Left renal pelvis (tissue), 4 donors: ENCODE results near the gene TBC1D22A. TPM values are rescaled to one million over a fixed set of nuclear protein-coding genes. Genes with fewer than 3 reads are reported as not detected.
"Not testable (repeated sequence)": the region's sequence is repeated elsewhere in the genome, so short reads cannot be mapped to it uniquely, and the experiment has no call there.

Experiments used
- DNase-seq, 4 donors: peaks; one replicate each; pipeline ENCODE4 v3.0.0-alpha.2; 2013; ENCODE audit warnings: low read depth in 4 of 4, low spot score in 3 of 4
- polyA plus RNA-seq, 4 donors: library from polyadenylated mRNA; unstranded; fragments of 120-200 nt; gene quantifications; one replicate each; pipeline ENCODE4 v1.2.1, GENCODE V29; 2013; ENCODE audit not compliant: insufficient read length in 4 of 4

Gene TBC1D22A, protein sequence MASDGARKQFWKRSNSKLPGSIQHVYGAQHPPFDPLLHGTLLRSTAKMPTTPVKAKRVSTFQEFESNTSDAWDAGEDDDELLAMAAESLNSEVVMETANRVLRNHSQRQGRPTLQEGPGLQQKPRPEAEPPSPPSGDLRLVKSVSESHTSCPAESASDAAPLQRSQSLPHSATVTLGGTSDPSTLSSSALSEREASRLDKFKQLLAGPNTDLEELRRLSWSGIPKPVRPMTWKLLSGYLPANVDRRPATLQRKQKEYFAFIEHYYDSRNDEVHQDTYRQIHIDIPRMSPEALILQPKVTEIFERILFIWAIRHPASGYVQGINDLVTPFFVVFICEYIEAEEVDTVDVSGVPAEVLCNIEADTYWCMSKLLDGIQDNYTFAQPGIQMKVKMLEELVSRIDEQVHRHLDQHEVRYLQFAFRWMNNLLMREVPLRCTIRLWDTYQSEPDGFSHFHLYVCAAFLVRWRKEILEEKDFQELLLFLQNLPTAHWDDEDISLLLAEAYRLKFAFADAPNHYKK
- 10 to 100 TPM; 14.3 to 19.3 (median 15.7) TPM for polyA plus RNA-seq

- DNase-seq = peak; percentile 79 to 88 (median 86)
These were observed at the start of gene TBC1D22A for GRCh38 chr22:46762238-46763050. TSS of gene TBC1D22A (plus strand) at chr22:46762650. CDS start at chr22:46762787, 137 bp downstream.

- DNase-seq = no peak
These were observed 47.9 kb upstream of the TBC1D22A start for GRCh38 chr22:46714550-46714949.

DNA sequence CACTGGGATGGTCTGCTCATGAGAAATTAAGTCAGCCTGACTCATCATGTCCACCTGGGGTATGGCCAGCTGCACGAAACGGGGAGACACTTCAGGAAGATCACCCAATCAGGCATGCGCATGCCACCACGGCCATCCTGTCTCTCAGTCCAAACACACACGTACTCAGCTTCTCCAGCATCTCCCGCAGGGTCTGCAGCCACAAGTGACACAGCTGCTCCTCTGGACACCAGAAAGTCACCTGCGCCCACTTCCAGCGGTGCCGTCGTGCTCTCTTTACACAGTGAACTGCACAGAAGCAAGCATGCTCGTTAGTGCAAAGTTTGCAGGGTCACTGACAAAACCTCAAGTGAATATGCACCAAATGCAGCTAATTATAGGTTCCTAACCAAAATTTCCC is 42.5 kb upstream of the TBC1D22A start:
- DNase-seq = no peak

DNA sequence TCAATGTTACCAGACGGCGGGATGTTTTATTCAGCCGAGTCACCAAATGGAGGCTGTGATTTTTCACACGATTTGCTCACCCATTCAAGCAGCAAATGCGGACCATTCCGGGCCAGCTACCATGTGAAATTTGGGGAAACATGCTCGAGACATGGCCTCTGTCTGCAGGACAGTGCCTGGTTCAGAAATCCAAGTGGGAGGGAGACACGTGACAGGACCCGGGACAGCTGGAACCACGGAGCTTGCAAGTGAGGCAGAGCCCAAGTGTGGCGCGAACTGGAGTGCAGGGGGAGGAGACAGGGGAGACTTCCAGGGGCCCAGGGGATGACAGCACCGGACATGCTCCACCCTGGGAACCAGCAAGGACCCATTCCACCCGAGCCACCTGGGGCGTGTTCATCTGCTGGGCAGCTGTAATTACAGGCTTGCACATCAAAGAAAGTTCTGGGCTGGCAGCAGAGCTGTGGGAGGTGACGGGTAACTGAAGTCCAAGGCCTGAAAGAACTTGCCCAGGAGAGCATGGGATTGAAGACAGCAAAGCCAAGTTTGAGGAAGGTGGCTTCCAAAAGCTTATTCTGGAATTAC is 40.9 kb upstream of the TBC1D22A start:
- no peak for DNase-seq

DNA sequence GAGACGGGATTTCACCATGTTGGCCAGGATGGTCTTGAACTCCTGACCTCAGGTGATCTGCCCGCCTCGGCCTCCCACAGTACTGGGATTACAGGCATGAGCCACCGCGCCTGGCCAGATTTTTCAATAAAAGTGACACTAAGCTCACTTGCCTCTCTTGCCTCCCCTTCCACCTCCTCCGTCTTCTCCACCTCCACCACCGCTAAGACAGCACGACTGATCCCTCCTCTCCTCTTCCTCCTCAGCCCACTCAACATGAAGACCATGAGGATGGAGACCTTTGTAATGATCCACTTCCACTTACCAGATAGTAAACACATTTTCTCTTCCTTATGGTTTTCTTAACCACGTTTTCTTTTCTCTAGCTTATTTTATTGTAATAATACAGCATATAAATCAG is 38.6 kb upstream of the TBC1D22A start:
- no peak for DNase-seq

DNA sequence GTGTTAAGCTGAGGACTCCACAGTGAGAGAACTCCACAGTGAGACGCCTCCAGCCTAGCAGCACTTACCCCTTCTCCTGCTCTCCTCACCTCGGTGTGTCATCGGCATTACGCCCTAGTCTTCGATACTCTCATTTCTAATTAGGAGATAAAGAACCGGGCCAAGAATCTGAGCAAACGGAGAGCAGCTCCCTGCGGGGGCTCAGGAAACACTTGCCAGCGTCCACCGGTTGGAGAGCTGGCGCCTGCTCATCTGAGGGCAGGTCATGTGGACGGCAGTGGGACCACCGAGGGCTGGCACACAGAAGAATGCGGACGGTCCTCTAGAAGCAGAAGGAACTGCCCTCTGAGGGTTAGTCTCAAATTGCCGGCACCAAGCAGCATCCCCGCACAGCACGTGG is 37.4 kb upstream of the TBC1D22A start:
- no peak for DNase-seq

DNA sequence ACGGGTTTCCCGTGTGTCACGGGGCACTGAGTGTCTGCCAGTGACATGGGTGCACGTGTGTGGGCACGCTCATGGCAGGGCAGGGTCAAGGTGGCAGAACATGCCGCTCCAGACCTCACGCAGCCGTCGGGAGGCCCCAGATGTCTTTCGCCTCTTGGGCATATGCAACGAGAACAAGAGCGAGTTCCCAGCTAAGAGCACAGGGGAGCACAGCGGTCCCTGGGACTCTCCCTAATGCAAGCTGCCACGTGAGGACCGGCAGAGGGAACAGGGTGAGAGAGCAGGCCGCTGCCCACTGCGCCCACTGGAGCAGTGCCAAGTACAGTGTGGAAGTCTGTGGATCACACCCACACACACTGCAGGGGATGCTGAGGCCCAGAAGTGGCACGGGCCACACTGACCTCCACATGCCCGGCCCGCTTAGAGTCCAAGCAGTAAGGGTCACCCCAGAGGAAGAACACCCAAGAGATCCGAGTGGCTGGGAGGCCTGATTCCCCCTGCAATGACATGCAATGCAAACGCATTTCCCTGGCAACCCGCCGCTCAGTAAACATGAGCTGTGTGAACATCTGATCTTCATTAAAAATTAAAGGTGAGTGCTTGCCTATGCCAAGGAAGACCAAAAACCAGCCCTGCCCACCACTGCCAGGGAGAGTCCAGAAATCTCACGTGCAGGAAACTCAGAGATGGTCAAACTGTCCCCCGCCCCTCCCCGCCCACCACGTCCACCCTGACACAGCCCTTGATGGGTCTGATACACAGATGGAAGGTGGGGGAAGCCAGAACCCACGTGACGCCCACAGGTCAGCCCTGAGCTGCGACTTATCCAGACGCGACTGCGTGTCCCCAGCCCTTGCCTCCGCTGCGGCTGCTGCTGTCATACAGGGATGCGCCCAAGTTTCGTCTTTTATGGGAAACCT is 36.1 kb upstream of the TBC1D22A start:
- no peak for DNase-seq

GRCh38 chr22:46726986-46727317 is 35.5 kb upstream of the TBC1D22A start:
- no peak for DNase-seq

DNA sequence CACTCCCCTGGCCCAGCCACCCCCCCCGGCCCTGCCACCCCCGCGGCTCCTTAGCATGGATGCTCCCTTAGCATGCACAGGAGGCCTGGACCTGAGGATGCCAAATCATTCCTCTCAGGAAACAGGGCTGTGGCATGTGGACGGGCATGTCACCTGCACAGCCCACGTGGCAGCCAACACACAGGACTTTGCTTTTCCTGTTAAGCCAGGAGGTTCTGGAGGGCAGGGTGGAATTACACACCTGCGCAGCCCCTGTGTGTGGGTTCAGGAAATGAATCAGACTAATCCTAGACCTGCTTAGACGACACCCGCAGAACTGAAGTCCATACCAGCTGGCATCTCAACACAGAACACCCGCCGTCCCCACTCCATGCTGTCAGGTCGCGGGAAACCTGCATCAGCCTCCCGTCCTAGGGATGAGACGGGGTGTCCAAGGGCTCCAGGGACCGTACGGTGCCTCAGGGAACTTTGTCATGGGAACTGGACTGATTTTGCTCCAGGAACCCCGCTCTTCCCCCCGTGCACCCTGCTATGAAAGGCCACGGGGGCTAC is 34.6 kb upstream of the TBC1D22A start:
- no peak for DNase-seq

DNA sequence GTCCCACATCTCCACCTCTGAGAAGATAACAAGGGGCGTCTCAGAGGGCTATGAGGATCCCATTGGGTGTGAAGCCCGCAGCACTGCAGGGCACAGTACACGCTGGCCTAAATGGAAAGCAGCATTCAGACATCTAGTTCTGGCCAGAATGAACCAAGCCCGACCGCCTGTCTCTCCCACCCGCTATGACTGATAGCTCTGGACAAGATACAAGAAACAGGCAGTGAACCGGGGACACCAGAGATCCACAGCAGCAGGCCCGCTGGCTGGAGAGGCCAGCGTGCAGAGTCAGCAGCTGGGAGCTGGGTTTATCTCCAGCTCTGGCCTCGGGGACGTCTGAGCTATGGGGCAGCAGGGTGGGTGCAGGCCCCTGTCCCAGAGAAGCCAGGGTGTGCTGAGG is 34.0 kb upstream of the TBC1D22A start:
- DNase-seq = no peak

GRCh38 chr22:46730568-46731245 is 31.7 kb upstream of the TBC1D22A start:
- no peak for DNase-seq

DNA sequence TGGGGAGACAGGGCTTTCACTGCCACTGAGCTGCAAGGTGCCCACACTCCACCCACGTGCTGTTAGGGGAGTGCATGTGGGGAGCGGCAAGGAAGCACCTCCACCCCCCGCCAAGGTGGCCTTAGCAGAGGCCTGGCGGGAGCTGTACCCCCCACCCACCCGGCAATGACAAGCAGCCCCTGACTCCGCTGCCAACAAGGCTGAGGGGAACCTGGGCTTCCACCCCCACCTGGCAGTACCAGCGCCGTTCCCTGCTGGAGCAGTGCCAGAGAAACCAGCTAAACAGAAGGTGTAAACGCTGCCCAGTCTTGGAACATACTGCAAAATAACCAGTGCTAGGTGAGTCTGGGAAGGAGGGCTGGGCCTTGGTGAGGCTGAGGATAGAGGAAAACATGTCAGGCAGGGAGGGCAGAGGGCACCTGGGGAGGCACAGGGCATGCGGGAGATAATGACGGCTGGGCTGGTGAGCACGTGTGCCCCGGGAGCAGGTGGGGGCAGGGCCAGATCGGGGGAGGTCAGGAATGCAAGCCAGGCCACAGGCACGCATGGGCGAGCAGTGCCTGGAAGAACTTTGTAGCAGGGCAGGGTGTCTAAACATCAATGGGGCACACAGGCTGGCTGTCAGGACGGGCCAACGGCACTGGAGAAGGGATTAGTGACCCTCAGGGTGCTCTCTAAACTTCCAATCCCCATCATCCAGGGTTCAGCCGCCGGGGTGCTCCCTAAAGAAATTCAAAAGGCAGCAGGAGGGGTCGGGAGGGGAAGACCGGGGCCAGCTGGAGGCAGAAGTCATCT is 31.0 kb upstream of the TBC1D22A start:
- DNase-seq = no peak

DNA sequence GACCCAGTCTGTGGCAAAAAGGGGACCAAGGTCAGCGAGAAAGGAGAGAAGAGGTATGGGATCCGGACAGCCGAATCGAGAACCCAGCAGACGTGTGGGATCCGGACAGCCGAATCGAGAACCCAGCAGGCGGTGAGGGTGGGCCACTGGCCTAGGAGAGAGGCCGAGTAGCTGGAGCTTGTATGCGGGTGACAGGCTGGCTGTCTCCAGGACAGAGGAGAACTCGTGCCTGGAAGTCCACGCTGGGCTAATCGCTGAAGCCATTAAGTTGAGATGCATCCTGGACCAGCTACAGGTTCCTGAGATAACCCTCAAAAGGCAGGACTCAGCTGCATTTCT is 30.4 kb upstream of the TBC1D22A start:
- no peak for DNase-seq

DNA sequence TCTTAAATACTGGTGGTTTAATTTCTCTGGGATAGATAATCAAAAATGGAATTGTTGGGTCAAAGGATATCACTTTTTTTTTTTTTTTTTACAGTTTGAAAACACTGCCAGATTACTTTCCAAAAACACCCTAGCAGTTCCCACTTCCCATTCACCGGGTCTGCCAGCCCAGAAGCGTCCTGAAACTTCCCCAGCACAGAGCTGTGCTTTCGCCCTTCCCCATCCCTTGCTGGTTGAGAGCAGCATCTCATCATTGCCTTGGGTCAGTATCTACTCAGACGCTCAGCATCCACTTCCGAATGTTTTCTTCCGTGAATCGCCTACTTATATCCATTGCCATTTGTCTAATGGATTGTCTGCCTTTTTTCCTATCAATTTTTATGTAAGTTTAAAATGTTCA is 29.9 kb upstream of the TBC1D22A start:
- no peak for DNase-seq

- DNase-seq = not testable (repeated sequence)
These were observed 28.2 kb upstream of the TBC1D22A start for GRCh38 chr22:46734213-46734722.

DNA sequence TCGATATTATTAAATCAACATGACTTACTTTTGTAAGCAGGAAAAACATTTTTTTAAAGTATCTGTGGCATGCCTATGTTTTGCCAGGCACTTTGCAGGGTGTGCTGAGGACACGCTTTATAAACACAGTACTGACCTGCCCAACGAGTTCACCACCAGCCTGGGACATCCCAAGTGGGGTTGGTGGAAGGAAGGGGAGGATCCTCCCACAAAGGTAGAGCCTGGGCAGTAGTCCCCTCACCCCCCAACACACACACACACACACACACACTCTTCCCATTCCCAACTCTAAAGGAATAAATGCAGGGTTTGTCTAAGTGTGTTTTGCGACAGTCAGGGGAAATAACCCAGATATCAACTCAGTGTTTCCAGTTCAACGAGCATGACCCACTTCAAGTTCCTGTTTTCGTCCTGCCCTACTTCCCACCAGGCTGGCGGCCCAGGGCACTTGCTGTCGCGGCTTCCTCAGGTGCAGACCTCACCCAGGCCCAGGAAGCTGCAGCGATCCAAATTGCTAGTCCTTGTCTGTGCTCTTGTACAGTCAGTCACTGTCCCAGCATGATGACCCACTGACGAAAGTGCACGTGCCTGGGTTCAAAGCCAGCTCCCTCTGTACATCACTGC is 27.5 kb upstream of the TBC1D22A start:
- DNase-seq = no peak

- DNase-seq = no peak
These were observed 26.5 kb upstream of the TBC1D22A start for GRCh38 chr22:46735747-46736608.
